Thyroid gland (tissue), 4 donors: ENCODE data around the gene NLGN3.

ENCODE experiments used
- POLR2A ChIP-seq, 2 donors: fragments of 450-650 bp; IDR thresholded peaks; one replicate each; pipeline ENCODE4 v1.6.1; 2017; ENCODE audit warnings: antibody characterized with exemption in 2 of 2, mild to moderate bottlenecking in 2 of 2, moderate library complexity in 1 of 2
- TF ChIP-seq, protein P1 (sequence below), 6 experiments: fragments of 200-600 bp in 3 of 6; fragments of 450-650 bp in 3 of 6; sonication (generic) in 3 of 6; IDR thresholded peaks; one replicate each; pipeline ENCODE4 v1.5.1; 2016 to 2019; ENCODE audit warnings: antibody characterized with exemption in 6 of 6, mild to moderate bottlenecking in 2 of 6, inconsistent platforms in 1 of 6, moderate library complexity in 1 of 6

DNA sequence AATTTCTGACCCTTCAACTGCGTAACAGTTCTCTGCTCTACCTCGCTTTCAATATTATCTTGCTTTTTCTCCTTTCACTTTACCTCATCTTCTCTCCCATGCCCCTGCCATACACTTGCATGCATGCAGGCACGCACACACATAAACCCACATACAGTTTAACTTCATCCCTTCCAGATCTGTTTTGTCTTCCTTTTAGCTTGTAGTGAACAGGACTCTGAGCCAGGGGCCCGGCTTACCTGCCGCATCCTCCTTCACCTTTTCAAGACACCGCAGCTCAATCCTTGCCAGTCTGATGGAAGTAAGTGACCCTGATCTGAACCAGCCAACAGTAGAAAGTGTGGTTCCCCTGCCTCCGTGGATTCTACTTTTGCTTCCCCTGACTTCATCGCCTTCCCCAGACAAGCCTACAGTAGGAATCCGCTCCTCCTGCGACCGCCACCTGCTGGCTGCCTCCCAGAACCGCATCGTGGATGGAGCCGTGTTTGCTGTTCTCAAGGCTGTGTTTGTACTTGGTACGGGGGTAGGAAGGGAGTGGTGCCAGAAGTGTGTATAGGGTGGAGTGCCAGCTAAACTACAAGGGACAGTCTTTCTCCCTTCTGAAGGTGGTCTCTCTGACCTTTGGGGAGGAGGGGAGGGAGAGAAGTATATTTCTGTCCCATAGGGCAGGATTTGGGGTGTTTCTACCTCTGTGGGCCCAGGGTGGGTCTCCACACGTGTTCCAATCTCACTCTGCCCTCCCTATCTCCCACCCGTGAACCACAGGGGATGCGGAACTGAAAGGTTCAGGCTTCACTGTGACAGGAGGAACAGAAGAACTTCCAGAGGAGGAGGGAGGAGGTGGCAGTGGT lies 15.5 kb upstream of the NLGN3 start:
- TF ChIP-seq, protein P1, sequence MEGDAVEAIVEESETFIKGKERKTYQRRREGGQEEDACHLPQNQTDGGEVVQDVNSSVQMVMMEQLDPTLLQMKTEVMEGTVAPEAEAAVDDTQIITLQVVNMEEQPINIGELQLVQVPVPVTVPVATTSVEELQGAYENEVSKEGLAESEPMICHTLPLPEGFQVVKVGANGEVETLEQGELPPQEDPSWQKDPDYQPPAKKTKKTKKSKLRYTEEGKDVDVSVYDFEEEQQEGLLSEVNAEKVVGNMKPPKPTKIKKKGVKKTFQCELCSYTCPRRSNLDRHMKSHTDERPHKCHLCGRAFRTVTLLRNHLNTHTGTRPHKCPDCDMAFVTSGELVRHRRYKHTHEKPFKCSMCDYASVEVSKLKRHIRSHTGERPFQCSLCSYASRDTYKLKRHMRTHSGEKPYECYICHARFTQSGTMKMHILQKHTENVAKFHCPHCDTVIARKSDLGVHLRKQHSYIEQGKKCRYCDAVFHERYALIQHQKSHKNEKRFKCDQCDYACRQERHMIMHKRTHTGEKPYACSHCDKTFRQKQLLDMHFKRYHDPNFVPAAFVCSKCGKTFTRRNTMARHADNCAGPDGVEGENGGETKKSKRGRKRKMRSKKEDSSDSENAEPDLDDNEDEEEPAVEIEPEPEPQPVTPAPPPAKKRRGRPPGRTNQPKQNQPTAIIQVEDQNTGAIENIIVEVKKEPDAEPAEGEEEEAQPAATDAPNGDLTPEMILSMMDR (IDR thresholded peaks at IDR 0.05), result peak in 5 of 6 experiments; percentile 26 to 59 (median 45)
- TF ChIP-seq POLR2A (IDR thresholded peaks at IDR 0.05), result no peak
